T-helper 2 cell treated with Interferon-gamma antibody and Interleukin-4, amounts not matched to agents 5 μg/mL and 100 μg/mL, for 36 hours (primary cell): ENCODE data around the gene WWC2.

Experiments used
- DNase-seq: peaks from one replicate; pipeline ENCODE4 v3.0.0; 2021; ENCODE audit warnings: low spot score
- H3K27ac Mint-ChIP-seq: one replicate; pipeline ENCODE4 v1.8.0; 2021; ENCODE audit warnings: mild to moderate bottlenecking, mixed read lengths
- H3K27me3 Mint-ChIP-seq: one replicate; pipeline ENCODE4 v1.8.0; 2021; ENCODE audit warnings: low read depth, mixed read lengths
- H3K36me3 Mint-ChIP-seq: one replicate; pipeline ENCODE4 v1.8.0; 2021; ENCODE audit warnings: low read depth, mixed read lengths
- H3K4me1 Mint-ChIP-seq: one replicate; pipeline ENCODE4 v1.8.0; 2021; ENCODE audit warnings: low read depth, mixed read lengths
- H3K4me3 Mint-ChIP-seq: one replicate; pipeline ENCODE4 v1.8.0; 2022; ENCODE audit warnings: mild to moderate bottlenecking, moderate library complexity, mixed read lengths
- H3K9me3 Mint-ChIP-seq: one replicate; pipeline ENCODE4 v1.8.0; 2021; ENCODE audit warnings: mixed read lengths

Gene WWC2

GRCh38 chr4:183098723-183099536 lies at the start of gene WWC2:
Gene WWC2 (plus strand): TSS chr4:183099257. CDS start chr4:183099492, 235 bp downstream.
- Mint-ChIP-seq H3K36me3 (no peaks in the 10 kb centered on the region), H3K9me3 (no peaks in the 10 kb centered on the region), H3K27ac (no peak within 1 kb of the TSS), H3K4me1 (no peaks in the 10 kb centered on the region), H3K27me3 (peaks cover 63% of the 10 kb centered on the region), H3K4me3 (peak within 1 kb of the TSS; percentile 50)
- peak; percentile 45 for DNase-seq

- Mint-ChIP-seq H3K4me3 (no peak overlapping the region), H3K9me3 (no peaks in the 10 kb centered on the region), H3K4me1 (no peaks in the 10 kb centered on the region), H3K27ac (no peak overlapping the region), H3K27me3 (peaks cover 8% of the 10 kb centered on the region), H3K36me3 (no peaks in the 10 kb centered on the region)
- DNase-seq, result no peak
Measured at GRCh38 chr4:183053681-183054080, 45.4 kb upstream of the WWC2 start.

GRCh38 chr4:183057255-183057654 lies 41.8 kb upstream of the WWC2 start:
- no peak for DNase-seq
- no peak overlapping the region for H3K4me3 Mint-ChIP-seq
- H3K36me3 Mint-ChIP-seq, result no peaks in the 10 kb centered on the region
- H3K4me1 Mint-ChIP-seq, result no peaks in the 10 kb centered on the region
- H3K9me3 Mint-ChIP-seq, result no peaks in the 10 kb centered on the region
- H3K27ac Mint-ChIP-seq, result no peak overlapping the region
- H3K27me3 Mint-ChIP-seq, result peaks cover 1% of the 10 kb centered on the region

GRCh38 chr4:183059797-183060196 lies 39.3 kb upstream of the WWC2 start:
- DNase-seq, result no peak
- H3K36me3 Mint-ChIP-seq, result no peaks in the 10 kb centered on the region
- H3K4me3 Mint-ChIP-seq, result no peak overlapping the region
- H3K4me1 Mint-ChIP-seq, result no peaks in the 10 kb centered on the region
- H3K9me3 Mint-ChIP-seq, result no peaks in the 10 kb centered on the region
- peaks cover 8% of the 10 kb centered on the region for H3K27me3 Mint-ChIP-seq
- no peak overlapping the region for H3K27ac Mint-ChIP-seq

GRCh38 chr4:183068502-183068901 lies 30.6 kb upstream of the WWC2 start:
- H3K9me3 Mint-ChIP-seq, result peaks cover 5% of the 10 kb centered on the region

GRCh38 chr4:183071222-183071621 lies 27.8 kb upstream of the WWC2 start:
- Mint-ChIP-seq H3K36me3 (no peaks in the 10 kb centered on the region), H3K27ac (no peak overlapping the region), H3K4me3 (no peak overlapping the region), H3K27me3 (peaks cover 9% of the 10 kb centered on the region), H3K9me3 (peaks cover 5% of the 10 kb centered on the region), H3K4me1 (no peaks in the 10 kb centered on the region)
- no peak for DNase-seq

More at GRCh38 chr4:183068502-183068901, 30.6 kb upstream of the WWC2 start:
- no peak overlapping the region for H3K4me3 Mint-ChIP-seq
- no peaks in the 10 kb centered on the region for H3K4me1 Mint-ChIP-seq
- peaks cover 14% of the 10 kb centered on the region for H3K27me3 Mint-ChIP-seq
- no peak overlapping the region for H3K27ac Mint-ChIP-seq
- H3K36me3 Mint-ChIP-seq, result no peaks in the 10 kb centered on the region
- DNase-seq, result no peak

GRCh38 chr4:183072176-183072575 lies 26.9 kb upstream of the WWC2 start:
- H3K27me3 Mint-ChIP-seq, result peaks cover 9% of the 10 kb centered on the region
- no peaks in the 10 kb centered on the region for H3K36me3 Mint-ChIP-seq
- H3K27ac Mint-ChIP-seq, result no peak overlapping the region
- no peak overlapping the region for H3K4me3 Mint-ChIP-seq
- peaks cover 5% of the 10 kb centered on the region for H3K9me3 Mint-ChIP-seq
- no peak for DNase-seq
- H3K4me1 Mint-ChIP-seq, result no peaks in the 10 kb centered on the region

- no peaks in the 10 kb centered on the region for H3K9me3 Mint-ChIP-seq
- no peak overlapping the region for H3K27ac Mint-ChIP-seq
- peaks cover 7% of the 10 kb centered on the region for H3K27me3 Mint-ChIP-seq
- no peaks in the 10 kb centered on the region for H3K36me3 Mint-ChIP-seq
- H3K4me1 Mint-ChIP-seq, result no peaks in the 10 kb centered on the region
- no peak overlapping the region for H3K4me3 Mint-ChIP-seq
- no peak for DNase-seq
Measured at GRCh38 chr4:183073838-183074145, 25.3 kb upstream of the WWC2 start.

GRCh38 chr4:183074288-183074990 lies 24.6 kb upstream of the WWC2 start:
- no peak for DNase-seq
- H3K36me3 Mint-ChIP-seq, result no peaks in the 10 kb centered on the region
- H3K27ac Mint-ChIP-seq, result no peak overlapping the region
- no peaks in the 10 kb centered on the region for H3K9me3 Mint-ChIP-seq
- no peaks in the 10 kb centered on the region for H3K4me1 Mint-ChIP-seq
- H3K27me3 Mint-ChIP-seq, result peaks cover 7% of the 10 kb centered on the region
- no peak overlapping the region for H3K4me3 Mint-ChIP-seq

- Mint-ChIP-seq H3K4me1 (no peaks in the 10 kb centered on the region), H3K27me3 (peaks cover under 1% of the 10 kb centered on the region), H3K4me3 (no peak overlapping the region), H3K36me3 (no peaks in the 10 kb centered on the region), H3K27ac (no peak overlapping the region), H3K9me3 (no peaks in the 10 kb centered on the region)
- no peak for DNase-seq
Measured at GRCh38 chr4:183078634-183079033, 20.4 kb upstream of the WWC2 start.

GRCh38 chr4:183080372-183081115 lies 18.5 kb upstream of the WWC2 start:
- H3K27ac Mint-ChIP-seq, result no peak overlapping the region
- H3K9me3 Mint-ChIP-seq, result no peaks in the 10 kb centered on the region

GRCh38 chr4:183081116-183081469 lies 18.0 kb upstream of the WWC2 start:
- Mint-ChIP-seq H3K27me3 (no peaks in the 10 kb centered on the region), H3K4me3 (no peak overlapping the region), H3K27ac (no peak overlapping the region), H3K4me1 (no peaks in the 10 kb centered on the region), H3K9me3 (no peaks in the 10 kb centered on the region), H3K36me3 (no peaks in the 10 kb centered on the region)
- DNase-seq, result no peak

More at GRCh38 chr4:183080372-183081115, 18.5 kb upstream of the WWC2 start:
- Mint-ChIP-seq H3K36me3 (no peaks in the 10 kb centered on the region), H3K4me1 (no peaks in the 10 kb centered on the region), H3K4me3 (no peak overlapping the region), H3K27me3 (no peaks in the 10 kb centered on the region)
- no peak for DNase-seq

GRCh38 chr4:183082053-183082452 lies 17.0 kb upstream of the WWC2 start:
- Mint-ChIP-seq H3K4me3 (no peak overlapping the region), H3K4me1 (no peaks in the 10 kb centered on the region), H3K36me3 (no peaks in the 10 kb centered on the region), H3K27ac (no peak overlapping the region), H3K9me3 (no peaks in the 10 kb centered on the region), H3K27me3 (no peaks in the 10 kb centered on the region)
- DNase-seq, result no peak
